Activated T-cell treated with anti-CD3 and anti-CD28 coated beads for 4 hours (primary cell): ENCODE results near the gene ACOX2.
"Not testable (repeated sequence)": the region's sequence is repeated elsewhere in the genome, so short reads cannot be mapped to it uniquely, and the experiment has no call there.

Experiments used
- DNase-seq: peaks from one replicate; pipeline ENCODE4 v3.0.0-alpha.2; 2020

The ACOX2 gene

DNA sequence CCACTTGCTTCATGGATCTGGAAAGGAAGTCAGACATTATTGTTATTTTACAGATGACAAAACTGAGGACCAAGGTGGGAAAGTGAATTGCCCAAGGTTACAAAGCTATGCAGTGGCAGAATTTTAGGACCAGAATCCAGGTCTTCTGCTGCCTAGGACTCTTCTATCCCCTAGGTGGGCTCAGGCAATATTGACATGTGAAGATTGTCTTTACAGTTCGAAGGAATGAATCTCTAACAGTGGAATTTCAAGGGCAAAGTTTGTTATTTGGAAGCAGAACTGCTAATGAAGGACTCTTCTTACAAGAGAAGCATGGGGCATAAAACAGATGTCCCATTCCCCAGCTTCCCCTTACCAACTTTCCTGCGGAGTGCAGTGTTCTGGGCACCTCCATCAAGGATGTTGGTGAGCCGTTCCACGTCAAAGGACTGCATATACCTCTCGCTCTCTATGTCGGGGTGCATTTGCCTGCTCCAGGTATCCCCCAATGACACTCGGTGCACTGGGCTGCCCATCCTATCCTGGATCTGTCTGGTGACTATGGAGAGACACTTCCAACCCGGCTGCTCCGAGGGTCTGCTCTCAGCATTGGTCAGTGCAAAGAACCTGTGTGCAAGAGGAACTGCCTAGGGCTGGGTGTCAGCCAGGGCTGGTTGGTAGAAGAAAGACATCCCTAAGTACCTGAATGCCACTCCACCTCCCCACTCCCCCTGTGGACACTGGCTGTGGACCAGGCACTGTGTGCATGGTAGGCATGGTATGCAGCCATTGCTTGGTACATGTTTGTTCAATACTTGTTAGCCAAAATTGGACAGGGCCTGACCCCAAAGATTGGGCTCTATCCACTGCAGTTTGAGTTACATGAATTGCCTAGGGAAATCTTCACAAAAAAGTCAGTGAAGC is 2.1 kb downstream of the ACOX2 start:
- DNase-seq: no peak

GRCh38 chr3:58532794-58533220 is 4.2 kb downstream of the ACOX2 start:
- peak; percentile 80 for DNase-seq

- no peak for DNase-seq
These were observed 5.0 kb downstream of the ACOX2 start for GRCh38 chr3:58531956-58532355.

- DNase-seq: no peak
These were observed 5.4 kb downstream of the ACOX2 start for GRCh38 chr3:58531555-58531954.

DNA sequence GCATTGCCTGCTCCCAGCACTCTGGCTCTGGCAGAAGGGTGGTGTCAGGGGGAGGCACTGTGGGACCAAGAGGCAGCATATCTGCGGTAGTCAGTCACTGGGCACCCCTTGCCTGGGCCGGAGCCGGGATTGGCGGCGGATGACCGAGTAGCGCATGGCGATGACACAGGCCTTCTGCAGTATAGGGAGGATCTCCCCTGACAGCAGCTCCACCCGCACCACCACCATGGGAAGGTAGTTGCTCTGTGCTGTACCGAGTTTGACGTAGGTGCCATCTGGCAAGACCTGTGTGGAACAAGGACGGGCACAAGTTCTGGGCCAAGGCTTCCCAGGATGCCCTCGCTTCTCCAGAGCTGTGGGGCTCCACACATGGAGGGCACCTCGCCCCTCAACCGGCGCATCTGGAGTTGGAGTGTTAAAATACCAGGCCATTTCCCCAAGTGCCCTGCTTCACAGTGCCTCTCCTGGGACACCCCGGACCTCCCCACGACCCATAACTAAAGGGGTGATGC is 6.6 kb downstream of the ACOX2 start:
- no peak for DNase-seq

- DNase-seq: no peak
These were observed 7.3 kb downstream of the ACOX2 start for GRCh38 chr3:58529516-58530353.

- no peak for DNase-seq
These were observed 8.4 kb downstream of the ACOX2 start for GRCh38 chr3:58528629-58529028.

DNA sequence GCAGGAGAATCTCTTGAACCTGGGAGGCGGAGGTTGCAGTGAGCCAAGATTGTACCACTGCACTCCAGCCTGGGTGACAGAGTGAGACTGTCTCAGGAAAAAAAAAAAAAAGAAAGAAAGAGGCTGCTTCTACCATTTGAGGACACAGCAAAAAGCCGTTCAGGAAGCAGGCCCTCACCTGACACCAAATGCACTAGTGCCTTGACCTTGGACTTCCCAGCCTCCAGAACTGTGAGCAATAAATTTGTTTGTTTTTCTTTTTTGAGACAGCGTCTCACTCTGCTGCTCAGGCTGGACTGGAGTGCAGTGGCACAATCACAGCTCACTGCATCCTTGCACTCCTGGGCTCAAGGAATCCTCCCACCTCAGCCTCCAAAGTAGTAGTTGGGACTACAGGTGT is 9.6 kb downstream of the ACOX2 start:
- DNase-seq: not testable (repeated sequence)

- DNase-seq: no peak
These were observed 10.5 kb downstream of the ACOX2 start for GRCh38 chr3:58526515-58526957.

- DNase-seq: no peak
These were observed 12.6 kb downstream of the ACOX2 start for GRCh38 chr3:58524326-58524888.

GRCh38 chr3:58522759-58523425 is 14.1 kb downstream of the ACOX2 start:
- no peak for DNase-seq

DNA sequence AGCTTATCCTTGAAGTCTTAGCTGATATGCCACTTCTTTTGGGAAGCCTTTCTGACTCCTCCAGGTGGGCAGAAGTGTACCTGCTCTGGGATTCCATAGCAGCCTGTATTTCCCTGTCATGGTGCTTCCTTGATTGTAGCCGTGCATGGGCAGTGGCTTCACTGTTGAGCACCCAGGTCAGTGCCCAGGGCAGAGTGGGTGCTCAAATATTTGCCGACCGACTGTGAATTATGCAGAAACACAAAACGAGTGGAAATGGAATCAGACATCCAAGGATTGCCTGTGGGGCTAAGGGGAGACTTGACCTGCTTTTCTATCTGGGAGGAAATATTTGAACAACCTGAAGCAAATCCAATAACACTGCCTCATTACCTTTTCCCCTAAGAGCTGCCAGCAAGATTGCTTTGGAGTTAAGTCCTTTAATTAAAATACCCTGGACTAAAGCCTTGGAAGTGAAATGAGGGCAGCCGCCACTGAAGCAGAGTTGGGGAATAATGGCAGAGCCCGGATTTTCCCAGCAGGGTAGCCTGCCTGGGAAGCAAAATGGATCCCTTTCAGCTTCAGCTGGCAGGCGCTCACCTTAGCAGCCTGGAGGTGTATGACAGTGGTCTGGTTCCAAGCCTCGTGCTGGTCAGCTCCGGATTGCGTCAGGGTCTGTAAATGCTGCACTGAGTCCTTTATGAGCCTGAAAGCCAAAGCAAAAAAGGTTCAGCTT is 14.9 kb downstream of the ACOX2 start:
- DNase-seq: no peak

- DNase-seq: no peak
These were observed 15.7 kb downstream of the ACOX2 start for GRCh38 chr3:58521336-58521670.

GRCh38 chr3:58520403-58521335 is 16.3 kb downstream of the ACOX2 start:
- no peak for DNase-seq

DNA sequence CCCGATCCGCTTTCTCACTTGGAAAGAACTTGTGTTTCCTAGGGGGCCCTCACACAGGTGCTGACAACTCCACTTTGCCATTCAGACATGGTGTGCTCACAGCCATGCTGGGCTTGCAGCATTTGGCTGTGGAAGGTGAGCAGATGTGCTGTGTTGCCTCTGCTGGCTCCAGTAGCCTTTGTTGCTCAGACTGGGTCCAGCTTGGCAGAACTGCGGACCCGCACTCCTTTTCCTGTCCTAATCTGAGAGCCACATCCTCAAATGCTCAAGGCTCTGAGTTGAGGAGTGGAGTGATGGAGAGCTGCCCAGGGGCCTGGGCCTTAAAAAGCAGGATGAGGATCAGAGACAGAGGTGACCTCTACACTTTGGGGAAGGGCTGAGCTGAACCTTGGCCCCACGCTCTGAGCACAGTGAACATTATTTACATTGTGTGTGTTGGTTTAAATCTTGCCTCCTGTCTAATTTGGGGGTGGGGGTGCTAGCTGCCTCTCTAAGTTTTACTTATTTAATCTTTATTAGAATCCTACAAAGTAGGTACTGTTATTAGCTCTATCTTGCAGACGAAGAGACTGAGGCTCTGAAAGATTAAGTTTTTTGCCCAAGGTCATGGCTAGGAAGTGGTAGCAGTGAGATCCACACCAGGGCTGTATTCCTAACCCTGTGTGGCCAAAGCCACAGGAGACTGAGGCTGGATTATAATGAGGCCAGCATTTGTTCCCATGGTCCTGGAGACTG is 17.2 kb downstream of the ACOX2 start:
- DNase-seq: no peak

- no peak for DNase-seq
These were observed 18.6 kb downstream of the ACOX2 start for GRCh38 chr3:58518291-58518789.

- no peak for DNase-seq
These were observed 22.6 kb downstream of the ACOX2 start for GRCh38 chr3:58514405-58514804.

GRCh38 chr3:58508437-58508836 is 28.6 kb downstream of the ACOX2 start:
- no peak for DNase-seq

- DNase-seq: no peak
These were observed 29.5 kb downstream of the ACOX2 start for GRCh38 chr3:58507356-58508078.
